IMR-90 (cell line): ENCODE results near the gene MFN2. TPM values are rescaled to one million over a fixed set of nuclear protein-coding genes. Genes with fewer than 3 reads are reported as not detected.
A peak's percentile ranks its signal among the peaks of the same experiment; 100 is the strongest.

Source experiments
- ATAC-seq: fragments of 200-7000 bp; cut with Tn5 transposase; 2 replicates; pipeline ENCODE4 v1.9.1; 2020; ENCODE audit warnings: low read depth, mild to moderate bottlenecking, moderate library complexity
- BruUV-seq: library from RNA; stranded (reverse); fragments of 400-500 nt; replicated peaks from 2 replicates; lab custom pipeline; 2021; lab: Mats Ljungman, UMichigan
- CTCF ChIA-PET: fragments of 300-600 bp; formaldehyde crosslinking; extraction: SDS; loops from one replicate; lab custom pipeline; 2021; ENCODE audit warnings: antibody characterized with exemption; lab: Yijun Ruan, JAX
- POLR2A ChIA-PET: fragments of 300-600 bp; sonication (Branson Sonifier 250); formaldehyde crosslinking; loops from one replicate; lab custom pipeline; 2022; ENCODE audit warnings: antibody characterized with exemption; ENCODE audit not compliant: unreplicated experiment; lab: Charles Lee
- DNase-seq: peaks from one replicate; pipeline ENCODE4 v3.0.0; 2013
- H2AFZ ChIP-seq: replicated peaks from 2 replicates; pipeline ENCODE3; 2013; ENCODE audit warnings: low read length, mild to moderate bottlenecking; ENCODE audit not compliant: poor library complexity
- H2AK5ac ChIP-seq: 2 replicates; pipeline ENCODE4 v1.6.1; 2013; ENCODE audit warnings: low read depth, low read length, inconsistent platforms
- H2AK9ac ChIP-seq: replicated peaks from 2 replicates; pipeline ENCODE3; 2013; ENCODE audit warnings: mild to moderate bottlenecking, low read depth, low read length, moderate library complexity; ENCODE audit not compliant: poor library complexity
- H2BK120ac ChIP-seq: 2 replicates; pipeline ENCODE4 v1.6.1; 2013; ENCODE audit warnings: low read depth, low read length, inconsistent platforms
- H2BK15ac ChIP-seq: 3 replicates; pipeline ENCODE4 v1.6.1; 2013; ENCODE audit warnings: low read depth, low read length, inconsistent platforms
- H2BK20ac ChIP-seq: 2 replicates; pipeline ENCODE4 v1.6.1; 2013; ENCODE audit warnings: low read depth, mild to moderate bottlenecking, inconsistent platforms, low read length, moderate library complexity
- H2BK5ac ChIP-seq: 2 replicates; pipeline ENCODE4 v1.6.1; 2013; ENCODE audit warnings: mild to moderate bottlenecking, low read depth, low read length, inconsistent platforms; ENCODE audit not compliant: poor library complexity, severe bottlenecking
- H3K14ac ChIP-seq: replicated peaks from 2 replicates; pipeline ENCODE4 v1.6.1; 2013; ENCODE audit warnings: low read depth, low read length, inconsistent platforms
- H3K18ac ChIP-seq: 2 replicates; pipeline ENCODE4 v1.6.1; 2013; ENCODE audit warnings: low read depth, low read length, control low read depth
- H3K23ac ChIP-seq: 2 replicates; pipeline ENCODE4 v1.6.1; 2013; ENCODE audit warnings: low read depth, low read length, inconsistent platforms
- H3K27ac ChIP-seq: 2 replicates; pipeline ENCODE4 v1.5.1; 2013; ENCODE audit warnings: mild to moderate bottlenecking, control low read depth, low read length; ENCODE audit not compliant: insufficient read depth
- H3K27me3 ChIP-seq: 2 replicates; pipeline ENCODE4 v1.6.1; 2013; ENCODE audit warnings: low read length; ENCODE audit not compliant: control insufficient read depth, insufficient read depth
- H3K36me3 ChIP-seq: 2 replicates; pipeline ENCODE4 v1.6.1; 2013; ENCODE audit warnings: low read length, mixed read lengths; ENCODE audit not compliant: control insufficient read depth, insufficient read depth
- H3K4ac ChIP-seq: 2 replicates; pipeline ENCODE4 v1.6.1; 2013; ENCODE audit warnings: low read depth, low read length, inconsistent platforms
- H3K4me1 ChIP-seq: 2 replicates; pipeline ENCODE4 v1.6.1; 2013; ENCODE audit warnings: low read length, mixed read lengths; ENCODE audit not compliant: control insufficient read depth, insufficient read depth
- H3K4me2 ChIP-seq: 2 replicates; pipeline ENCODE4 v1.6.1; 2013; ENCODE audit warnings: low read depth, mild to moderate bottlenecking, control low read depth, low read length, moderate library complexity
- H3K4me3 ChIP-seq: 2 replicates; pipeline ENCODE4 v1.5.1; 2013; ENCODE audit warnings: low read depth, mild to moderate bottlenecking, control low read depth, low read length, moderate library complexity; ENCODE audit not compliant: insufficient read depth
- H3K56ac ChIP-seq: 2 replicates; pipeline ENCODE4 v1.6.1; 2013; ENCODE audit warnings: low read length, inconsistent platforms; ENCODE audit not compliant: insufficient read depth; ENCODE audit errors: extremely low read depth
- H3K79me1 ChIP-seq, 2 experiments: 2 replicates each; pipeline ENCODE4 v1.6.1; 2013; ENCODE audit warnings: low read length in 2 of 2, inconsistent platforms in 1 of 2, low read depth in 1 of 2
- H3K9ac ChIP-seq: 2 replicates; pipeline ENCODE4 v1.6.1; 2013; ENCODE audit warnings: low read depth, low read length, control low read depth
- H3K9me1 ChIP-seq: 2 replicates; pipeline ENCODE4 v1.6.1; 2013; ENCODE audit warnings: low read length, inconsistent platforms; ENCODE audit not compliant: insufficient read depth
- H3K9me3 ChIP-seq: 2 replicates; pipeline ENCODE4 v1.6.1; 2013; ENCODE audit warnings: low read length; ENCODE audit not compliant: control insufficient read depth, insufficient read depth
- H4K20me1 ChIP-seq: 2 replicates; pipeline ENCODE4 v1.6.1; 2013; ENCODE audit warnings: low read length, inconsistent platforms; ENCODE audit not compliant: insufficient read depth
- H4K5ac ChIP-seq: 2 replicates; pipeline ENCODE4 v1.6.1; 2013; ENCODE audit warnings: mild to moderate bottlenecking, low read depth, low read length, control low read depth
- H4K8ac ChIP-seq, 2 experiments: 2 replicates each; pipeline ENCODE4 v1.6.1; 2013; ENCODE audit warnings: low read depth in 2 of 2, low read length in 2 of 2, control low read depth in 1 of 2, inconsistent platforms in 1 of 2
- H4K91ac ChIP-seq: 2 replicates; pipeline ENCODE4 v1.6.1; 2013; ENCODE audit warnings: low read depth, low read length, inconsistent platforms; ENCODE audit not compliant: insufficient read depth
- BHLHE40 ChIP-seq: fragments of 150-350 bp; IDR thresholded peaks from 2 replicates; pipeline ENCODE4 v1.6.1; 2016; ENCODE audit warnings: mild to moderate bottlenecking, low read depth, low read length
- CEBPB ChIP-seq: IDR thresholded peaks from 2 replicates; pipeline ENCODE4 v1.6.1; 2012; ENCODE audit warnings: low read depth, low read length, improper control_type of control experiment
- CHD1 ChIP-seq: IDR thresholded peaks from 2 replicates; pipeline ENCODE4 v1.6.1; 2012; ENCODE audit warnings: low read depth, low read length, improper control_type of control experiment
- MAFK ChIP-seq: IDR thresholded peaks from 2 replicates; pipeline ENCODE4 v1.6.1; 2012; ENCODE audit warnings: low read depth, low read length, improper control_type of control experiment
- MAZ ChIP-seq: IDR thresholded peaks from 2 replicates; pipeline ENCODE4 v1.6.1; 2012; ENCODE audit warnings: low read depth, mild to moderate bottlenecking, low read length, improper control_type of control experiment, moderate library complexity, borderline replicate concordance
- MXI1 ChIP-seq: IDR thresholded peaks from 2 replicates; pipeline ENCODE4 v1.6.1; 2012; ENCODE audit warnings: low read depth, mild to moderate bottlenecking, low read length, moderate library complexity, borderline replicate concordance
- POLR2A ChIP-seq: IDR thresholded peaks from 2 replicates; pipeline ENCODE4 v1.6.1; 2012; ENCODE audit warnings: mild to moderate bottlenecking, low read depth, low read length
- RAD21 ChIP-seq: IDR thresholded peaks from 2 replicates; pipeline ENCODE4 v1.6.1; 2012; ENCODE audit warnings: low read length, improper control_type of control experiment
- SMC3 ChIP-seq: fragments of 150-350 bp; IDR thresholded peaks from 2 replicates; pipeline ENCODE4 v1.6.1; 2016; ENCODE audit warnings: low read depth, mild to moderate bottlenecking, antibody characterized with exemption, low read length, moderate library complexity
- WGBS, 2 experiments: methylation state at CpG; one replicate each; pipeline versions ENCODE4 v1.1.5 to v1.1.7; 2013; ENCODE audit warnings: missing lambda C conversion rate in 2 of 2; ENCODE audit not compliant: insufficient read length in 1 of 2; ENCODE audit errors: extremely low coverage in 2 of 2; 5-methylcytosine and 5-hydroxymethylcytosine counted together
- dilution Hi-C: fragments of 300-500 bp; cut with HindIII; formaldehyde crosslinking; loops from one replicate; pipeline ENCODE4 v1.14.3; 2018; ENCODE audit warnings: low sequenced_read_pairs; ENCODE audit not compliant: unreplicated experiment
- in situ Hi-C: fragments of 300-500 bp; cut with MboI; formaldehyde crosslinking; loops from 3 replicates; pipeline ENCODE4 v1.14.3; 2019; ENCODE audit warnings: low sequenced_read_pairs, inconsistent platforms, mixed read lengths
- intact Hi-C: fragments of 100-400 bp; cut with micrococcal nuclease; formaldehyde crosslinking; loops from 2 replicates; pipeline ENCODE4 v1.10.0; 2022
- polyA plus RNA-seq, 3 experiments: library from polyadenylated mRNA; depleted of rRNA; stranded (reverse); fragments of >200 nt; gene quantifications; 2 replicates each; pipeline ENCODE4 v1.2.3, GENCODE V29; 2012; ENCODE audit warnings: low replicate concordance in 1 of 3
- total RNA-seq: library from RNA; depleted of rRNA; stranded (reverse); fragments of >200 nt; gene quantifications from 2 replicates; pipeline ENCODE4 v1.2.3, GENCODE V29; 2012
- TF ChIP-seq, protein P1 (sequence below): fragments of 150-350 bp; IDR thresholded peaks from 2 replicates; pipeline ENCODE4 v1.6.1; 2016; ENCODE audit warnings: low read depth, mild to moderate bottlenecking, low read length, moderate library complexity, borderline replicate concordance
- TF ChIP-seq, protein P2 (sequence below): fragments of 150-350 bp; IDR thresholded peaks from 2 replicates; pipeline ENCODE4 v1.6.1; 2017; ENCODE audit warnings: mild to moderate bottlenecking, antibody characterized with exemption, low read length, low read depth
- TF ChIP-seq, protein P3 (sequence below): conservative IDR thresholded peaks from 2 replicates; pipeline ENCODE4 v1.5.1; 2012; ENCODE audit warnings: mild to moderate bottlenecking, low read depth, low read length, improper control_type of control experiment

The MFN2 gene
- total and polyA plus RNA-seq, 2 of the 4 experiments (the other 2 are of a cell fraction) = 52.8 to 84.2 TPM

DNA sequence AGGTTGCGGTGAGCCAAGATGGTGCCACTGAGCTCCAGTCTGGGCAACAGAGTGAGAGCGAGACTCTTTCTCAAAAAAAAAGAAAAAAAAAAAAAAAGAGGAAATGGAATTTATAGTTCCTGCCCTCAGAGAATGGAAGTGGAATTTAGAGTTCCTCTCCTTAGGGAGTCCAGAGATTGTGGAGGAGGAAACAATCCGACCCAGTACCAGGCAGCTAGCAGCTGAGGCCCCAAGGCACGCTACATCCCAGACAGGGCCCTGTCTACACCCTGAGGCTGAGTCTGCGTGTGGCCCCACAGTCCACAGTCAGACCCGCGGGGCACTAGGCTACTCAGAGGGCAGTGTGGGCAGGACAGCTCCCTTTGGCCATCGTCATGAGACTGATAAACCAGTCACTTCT, 1.9 kb upstream of the MFN2 start:
- BruUV-seq = no TSS peak
- no peak overlapping the region for H4K5ac ChIP-seq
- no peak overlapping the region for H2BK5ac ChIP-seq
- H3K56ac ChIP-seq = no peak overlapping the region
- H3K14ac ChIP-seq = no peak overlapping the region
- H3K9me1 ChIP-seq = no peaks in the 10 kb centered on the region
- peak overlapping the region; percentile 67 for H2AK9ac ChIP-seq
- ChIA-PET CTCF (no interaction called here), POLR2A (no interaction called here)
- H3K4me1 ChIP-seq = peaks cover 5% of the 10 kb centered on the region
- intact Hi-C loops (no loop called here), dilution Hi-C loops (no loop called here), in situ Hi-C loops (no loop called here)
- H2AK5ac ChIP-seq = no peak overlapping the region
- H3K36me3 ChIP-seq = peaks cover 26% of the 10 kb centered on the region
- H3K4me2 ChIP-seq = no peak overlapping the region
- no peaks in the 10 kb centered on the region for H3K27me3 ChIP-seq
- H2BK120ac ChIP-seq = no peak overlapping the region
- H4K20me1 ChIP-seq = peaks cover 8% of the 10 kb centered on the region
- no peaks in the 10 kb centered on the region for H3K9me3 ChIP-seq
- no peak overlapping the region for H2BK15ac ChIP-seq
- no peak overlapping the region for H3K4me3 ChIP-seq
- ATAC-seq (no peak), DNase-seq (no peak)
- 80% methylated on average over 1 of the region's 8 CpGs; no CpG with 5 or more reads in 1 of the 2 experiments for WGBS, 2 experiments
- no peak overlapping the region for H4K8ac ChIP-seq
- no peak overlapping the region for H3K23ac ChIP-seq
- H3K18ac ChIP-seq = no peak overlapping the region
- no peak overlapping the region for H2BK20ac ChIP-seq
- no peak overlapping the region for H3K9ac ChIP-seq
- TF ChIP-seq, protein P1, sequence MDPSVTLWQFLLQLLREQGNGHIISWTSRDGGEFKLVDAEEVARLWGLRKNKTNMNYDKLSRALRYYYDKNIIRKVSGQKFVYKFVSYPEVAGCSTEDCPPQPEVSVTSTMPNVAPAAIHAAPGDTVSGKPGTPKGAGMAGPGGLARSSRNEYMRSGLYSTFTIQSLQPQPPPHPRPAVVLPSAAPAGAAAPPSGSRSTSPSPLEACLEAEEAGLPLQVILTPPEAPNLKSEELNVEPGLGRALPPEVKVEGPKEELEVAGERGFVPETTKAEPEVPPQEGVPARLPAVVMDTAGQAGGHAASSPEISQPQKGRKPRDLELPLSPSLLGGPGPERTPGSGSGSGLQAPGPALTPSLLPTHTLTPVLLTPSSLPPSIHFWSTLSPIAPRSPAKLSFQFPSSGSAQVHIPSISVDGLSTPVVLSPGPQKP = no peak
- TF ChIP-seq MAFK (no peak), MXI1 (no peak), CEBPB (no peak), RAD21 (no peak), MAZ (no peak), BHLHE40 (no peak), SMC3 (no peak), CHD1 (no peak), POLR2A (no peak)
- TF ChIP-seq, protein P2, sequence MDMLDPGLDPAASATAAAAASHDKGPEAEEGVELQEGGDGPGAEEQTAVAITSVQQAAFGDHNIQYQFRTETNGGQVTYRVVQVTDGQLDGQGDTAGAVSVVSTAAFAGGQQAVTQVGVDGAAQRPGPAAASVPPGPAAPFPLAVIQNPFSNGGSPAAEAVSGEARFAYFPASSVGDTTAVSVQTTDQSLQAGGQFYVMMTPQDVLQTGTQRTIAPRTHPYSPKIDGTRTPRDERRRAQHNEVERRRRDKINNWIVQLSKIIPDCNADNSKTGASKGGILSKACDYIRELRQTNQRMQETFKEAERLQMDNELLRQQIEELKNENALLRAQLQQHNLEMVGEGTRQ = no peak
- TF ChIP-seq, protein P3, sequence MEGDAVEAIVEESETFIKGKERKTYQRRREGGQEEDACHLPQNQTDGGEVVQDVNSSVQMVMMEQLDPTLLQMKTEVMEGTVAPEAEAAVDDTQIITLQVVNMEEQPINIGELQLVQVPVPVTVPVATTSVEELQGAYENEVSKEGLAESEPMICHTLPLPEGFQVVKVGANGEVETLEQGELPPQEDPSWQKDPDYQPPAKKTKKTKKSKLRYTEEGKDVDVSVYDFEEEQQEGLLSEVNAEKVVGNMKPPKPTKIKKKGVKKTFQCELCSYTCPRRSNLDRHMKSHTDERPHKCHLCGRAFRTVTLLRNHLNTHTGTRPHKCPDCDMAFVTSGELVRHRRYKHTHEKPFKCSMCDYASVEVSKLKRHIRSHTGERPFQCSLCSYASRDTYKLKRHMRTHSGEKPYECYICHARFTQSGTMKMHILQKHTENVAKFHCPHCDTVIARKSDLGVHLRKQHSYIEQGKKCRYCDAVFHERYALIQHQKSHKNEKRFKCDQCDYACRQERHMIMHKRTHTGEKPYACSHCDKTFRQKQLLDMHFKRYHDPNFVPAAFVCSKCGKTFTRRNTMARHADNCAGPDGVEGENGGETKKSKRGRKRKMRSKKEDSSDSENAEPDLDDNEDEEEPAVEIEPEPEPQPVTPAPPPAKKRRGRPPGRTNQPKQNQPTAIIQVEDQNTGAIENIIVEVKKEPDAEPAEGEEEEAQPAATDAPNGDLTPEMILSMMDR = no peak
- peaks cover 21 to 26% of the 10 kb centered on the region in 2 experiments for H3K79me1 ChIP-seq
- no peak overlapping the region for H3K4ac ChIP-seq
- H4K91ac ChIP-seq = no peak overlapping the region
- H3K27ac ChIP-seq = no peak overlapping the region
- no peak overlapping the region for H2AFZ ChIP-seq
